Right lobe of liver (tissue), 4 donors: ENCODE measurements around the gene IL19.
A peak's percentile ranks its signal among the peaks of the same experiment; 100 is the strongest.

ENCODE experiments used
- CTCF ChIP-seq, 4 donors: fragments of 200-600 bp in 3 of 4; fragments of 450-650 bp in 1 of 4; IDR thresholded peaks; one replicate each; pipeline versions ENCODE4 v1.5.1 to v1.8.0; 2016 to 2022; ENCODE audit warnings: antibody characterized with exemption in 4 of 4, mild to moderate bottlenecking in 2 of 4
- POLR2A ChIP-seq: fragments of 450-650 bp; IDR thresholded peaks from one replicate; pipeline ENCODE4 v1.6.1; 2017; ENCODE audit warnings: antibody characterized with exemption, mild to moderate bottlenecking
- donor health status: DM: no; HTN: no; CAD: no.
- donor health status: DM: no; HTN: no; CAD: no.
- donor health status: DM: no; HTN: yes; CAD: no.

GRCh38 chr1:206734499-206735142 lies 36.0 kb upstream of the IL19 start:
- TF ChIP-seq POLR2A, result no peak
- TF ChIP-seq CTCF (IDR thresholded peaks at IDR 0.05), result peak; percentile 52 to 70 (median 58)
